DOHH2 (cell line): ENCODE measurements around the gene QRICH2.

Source experiments
- CTCF ChIP-seq: fragments of 200-600 bp; sonication (generic); IDR thresholded peaks from one replicate; pipeline ENCODE4 v1.5.1; 2014; ENCODE audit warnings: antibody characterized with exemption, mild to moderate bottlenecking, low read depth, low read length; ENCODE audit not compliant: poor library complexity, severe bottlenecking
- EZH2phosphoT487 ChIP-seq: fragments of 200-600 bp; sonication (generic); IDR thresholded peaks from 2 replicates; pipeline ENCODE4 v1.6.1; 2017; ENCODE audit warnings: borderline replicate concordance, mild to moderate bottlenecking, antibody characterized with exemption, low read length, moderate library complexity, mixed read lengths

GRCh38 chr17:76255801-76256429 is 52.2 kb downstream of the QRICH2 start:
- TF ChIP-seq CTCF (no peak), EZH2phosphoT487 (no peak)
